ENCODE data around the gene TPSAB1.
"Not testable (repeated sequence)": the region's sequence is repeated elsewhere in the genome, so short reads cannot be mapped to it uniquely, and the experiment has no call there.

TPSAB1 gene

DNA sequence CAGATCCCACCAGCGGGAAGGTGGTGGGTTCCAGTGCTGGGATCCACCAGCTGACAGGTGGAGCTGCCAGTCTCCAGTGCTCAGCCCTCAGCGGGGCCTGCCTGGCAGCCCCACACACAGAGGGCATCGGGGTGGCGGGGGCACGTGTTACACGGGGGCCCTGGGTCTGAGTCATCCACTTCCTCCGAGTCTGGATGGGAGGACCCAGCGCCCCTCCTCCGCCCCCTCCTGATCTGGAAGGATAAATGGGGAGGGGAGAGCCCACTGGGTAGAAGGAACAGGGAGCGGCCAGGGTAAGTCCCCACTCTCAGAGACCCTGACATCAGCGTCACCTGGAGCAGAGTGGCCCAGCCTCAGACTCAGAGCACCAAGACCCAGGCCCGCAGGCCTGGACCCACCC, at the start of gene TPSAB1:
TSS of gene TPSAB1 (plus strand) at position 270 of the 400 bp plus-strand sequence. CDS start 234 bp downstream, outside the sequence.
- H3K4me3 ChIP-seq (ENCODE audit: low read depth, low read length): not testable (repeated sequence)

GRCh38 chr16:1190789-1191188, 49.7 kb upstream of the TPSAB1 start:
- H3K4me3 ChIP-seq (ENCODE audit: low read depth, low read length): not testable (repeated sequence)

GRCh38 chr16:1192384-1193073, 48.0 kb upstream of the TPSAB1 start:
- no peak overlapping the region for H3K4me3 ChIP-seq (ENCODE audit: low read depth, low read length)
- TF ChIP-seq CTCF (IDR thresholded peaks at IDR 0.05; ENCODE audit: low read depth, low read length): no peak

DNA sequence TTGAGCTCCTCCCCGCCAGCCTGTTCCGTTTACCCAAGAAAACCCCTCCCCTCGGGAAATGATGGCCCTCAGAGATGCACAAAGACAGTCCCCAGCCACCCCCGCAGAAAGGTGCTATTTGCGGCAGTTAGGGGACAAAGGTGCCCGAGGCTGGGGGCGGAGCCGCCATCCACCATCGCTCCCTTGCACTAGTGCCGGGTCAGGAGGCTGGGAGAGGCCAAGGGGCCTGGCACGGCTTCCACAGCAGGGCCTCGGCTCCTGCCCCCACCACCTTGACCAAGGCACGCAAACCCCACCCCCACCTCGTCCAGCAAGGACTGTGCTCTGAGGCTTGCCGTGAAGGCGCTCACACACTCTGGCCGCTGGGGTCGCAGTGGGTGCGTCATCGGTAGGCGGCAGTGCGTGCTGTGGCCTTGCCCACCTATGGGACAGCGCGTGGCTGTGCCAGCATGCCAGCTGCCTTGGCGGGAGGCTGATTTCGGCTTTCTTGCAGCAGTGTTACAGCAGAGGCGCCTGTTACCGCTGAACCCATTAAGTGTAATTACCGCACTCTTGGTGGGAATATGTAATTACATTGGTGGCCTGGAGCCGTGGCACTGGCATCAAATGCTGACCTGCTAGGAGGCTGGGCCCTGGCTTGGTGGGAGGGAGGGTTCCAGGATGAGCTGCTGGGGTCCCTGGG, 47.2 kb upstream of the TPSAB1 start:
- TF ChIP-seq CTCF (IDR thresholded peaks at IDR 0.05; ENCODE audit: low read depth, low read length): no peak

GRCh38 chr16:1193825-1194581, 46.5 kb upstream of the TPSAB1 start:
- H3K4me3 ChIP-seq (ENCODE audit: low read depth, low read length): no peak overlapping the region
- no peak for TF ChIP-seq CTCF (IDR thresholded peaks at IDR 0.05; ENCODE audit: low read depth, low read length)

More for the DNA sequence above, 47.2 kb upstream of the TPSAB1 start:
- H3K4me3 ChIP-seq (ENCODE audit: low read depth, low read length): no peak overlapping the region

- peak; percentile 73 for TF ChIP-seq CTCF (IDR thresholded peaks at IDR 0.05; ENCODE audit: low read depth, low read length)
- H3K4me3 ChIP-seq (ENCODE audit: low read depth, low read length): no peak overlapping the region
Measured at GRCh38 chr16:1194665-1195392, 45.7 kb upstream of the TPSAB1 start.

GRCh38 chr16:1195393-1195666, 45.2 kb upstream of the TPSAB1 start:
- H3K4me3 ChIP-seq (ENCODE audit: low read depth, low read length): no peak overlapping the region
- no peak for TF ChIP-seq CTCF (IDR thresholded peaks at IDR 0.05; ENCODE audit: low read depth, low read length)

DNA sequence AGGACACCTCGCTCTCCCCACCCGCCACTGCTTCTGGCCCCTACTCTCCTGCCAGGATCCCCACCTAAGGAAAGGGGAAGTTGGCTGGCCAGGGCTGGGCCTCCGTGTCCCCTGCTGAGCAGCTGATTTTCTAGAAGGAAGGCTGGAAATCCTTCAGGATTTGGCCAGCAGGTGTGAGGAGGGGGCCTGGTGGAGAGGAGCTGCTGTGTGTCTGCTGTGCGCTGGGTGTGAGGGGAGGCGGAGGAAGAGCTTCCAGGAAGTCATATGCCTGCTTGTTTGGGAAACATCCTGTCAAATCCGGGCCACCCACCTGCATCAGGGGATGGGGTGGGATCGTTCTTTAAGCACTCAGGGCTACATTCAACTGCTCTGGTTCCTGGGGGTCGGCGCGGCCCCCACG, 44.0 kb upstream of the TPSAB1 start:
- TF ChIP-seq CTCF (IDR thresholded peaks at IDR 0.05; ENCODE audit: low read depth, low read length): no peak
- no peak overlapping the region for H3K4me3 ChIP-seq (ENCODE audit: low read depth, low read length)
